Measurements from ENCODE around the gene GALNT6. TPM values are rescaled to one million over a fixed set of nuclear protein-coding genes. Genes with fewer than 3 reads are reported as not detected.

The GALNT6 gene
- polyA plus RNA-seq (2011; rRNA removed) (3.9 and 4.3 TPM in 2 replicates), polyA plus RNA-seq (2017; fragmentation: RNase III; extraction: RNeasy Plus Mini Kit Qiagen cat#74134 plus additional on column Dnase treatment) (2.9 to 4.1 TPM (median 3.6 TPM) in 3 replicates), polyA minus RNA-seq (2011; rRNA and poly(A)+ RNA removed) (4.6 and 6.6 TPM in 2 replicates)
- polyA plus RNA-seq (2012; cell fraction: cytosol; rRNA removed): 3.0 and 3.3 TPM in 2 replicates
- polyA plus RNA-seq (2012; cell fraction: nucleus; rRNA removed): 2.1 and 3.0 TPM in 2 replicates

GRCh38 chr12:51391283-51392123, at the start of gene GALNT6:
GALNT6 (minus strand) TSS chr12:51391406; CDS start chr12:51379781, 11,625 bp downstream.
- ChIA-PET CTCF (interaction anchor here (0.7 to 2.0 kb wide), 6 partner anchors 14 to 429 kb away, joined by 3 to 5 read pairs (median 5); no protein-coding TSS in a partner anchor), POLR2A (interaction anchor here (1.8 kb wide), 1 partner anchor 20 kb away, joined by 6 read pairs; no protein-coding TSS in a partner anchor)
- TF ChIP-seq ESRRA (IDR thresholded peaks at IDR 0.05; ENCODE audit: borderline replicate concordance, low read length) (no peak), MYC (IDR thresholded peaks at IDR 0.05; ENCODE audit: borderline replicate concordance, low read length) (no peak), E2F6 (IDR thresholded peaks at IDR 0.05; ENCODE audit: borderline replicate concordance, low read depth) (no peak), BCL3 (IDR thresholded peaks at IDR 0.05) (no peak), HOXB13 (CRISPR knock-in tag; IDR thresholded peaks at IDR 0.05; ENCODE audit: low read depth) (no peak), MAX (IDR thresholded peaks at IDR 0.05) (no peak), HDAC2 (IDR thresholded peaks at IDR 0.05) (no peak), ZNF302 (CRISPR knock-in tag; IDR thresholded peaks at IDR 0.05) (no peak), CBX8 (IDR thresholded peaks at IDR 0.05) (no peak), REST (IDR thresholded peaks at IDR 0.05) (no peak)
- WGBS (ENCODE audit: missing lambda C conversion rate): 9% methylated on average over 27 of the region's 73 CpGs
- peak within 1 kb of the TSS; percentile 84 for H3K4me2 ChIP-seq
- peak in 1 of 2 experiments; percentile 51 for DNase-seq (ENCODE audit: low read depth in 1 of 2, low spot score in 1 of 2)
- peak within 1 kb of the TSS; percentile 57 for H3K4me3 ChIP-seq
- H3K27ac ChIP-seq: peak within 1 kb of the TSS; percentile 48 to 85
- no peak for FAIRE-seq
- no peaks in the 10 kb centered on the region for H3K9me3 ChIP-seq
- ATAC-seq: peak; percentile 66 to 83; a peak in 5 of 6 replicates
- H3K4me1 ChIP-seq: peaks cover 17% of the 10 kb centered on the region

GRCh38 chr12:51439330-51439729, 48.1 kb upstream of the GALNT6 start:
- Histone ChIP-seq H3K9me3 (no peaks in the 10 kb centered on the region), H3K4me1 (no peaks in the 10 kb centered on the region), H3K4me3 (no peak overlapping the region), H3K4me2 (no peak overlapping the region), H3K27ac (no peak overlapping the region)
- DNase-seq (ENCODE audit: low read depth in 1 of 2, low spot score in 1 of 2) (no peak), FAIRE-seq (no peak), ATAC-seq (no peak)
- TF ChIP-seq EP300 (IDR thresholded peaks at IDR 0.05) (no peak), POLR2AphosphoS2 (conservative IDR thresholded peaks at IDR 0.05; ENCODE audit: low read length) (no peak), PHF8 (IDR thresholded peaks at IDR 0.05; ENCODE audit: borderline replicate concordance, low read depth) (no peak), PBX3 (IDR thresholded peaks at IDR 0.05) (no peak), CEBPB (IDR thresholded peaks at IDR 0.05) (no peak), NPAS2 (CRISPR knock-in tag; IDR thresholded peaks at IDR 0.05; ENCODE audit: borderline replicate concordance) (no peak), TFCP2L1 (CRISPR knock-in tag; IDR thresholded peaks at IDR 0.05) (no peak), RFX5 (IDR thresholded peaks at IDR 0.05) (no peak), HMGXB4 (CRISPR knock-in tag; IDR thresholded peaks at IDR 0.05; ENCODE audit: borderline replicate concordance) (no peak), GATA3 (IDR thresholded peaks at IDR 0.05; ENCODE audit: borderline replicate concordance) (no peak), JUN (IDR thresholded peaks at IDR 0.05) (no peak), FOSL2 (IDR thresholded peaks at IDR 0.05) (no peak), FOSL2 (CRISPR knock-in tag; IDR thresholded peaks at IDR 0.05) (no peak), FOXS1 (CRISPR knock-in tag; IDR thresholded peaks at IDR 0.05) (no peak), KDM5A (IDR thresholded peaks at IDR 0.05) (no peak), ESRRA (IDR thresholded peaks at IDR 0.05; ENCODE audit: borderline replicate concordance, low read length) (no peak)
- 45% methylated on average over 2 of the region's 2 CpGs for WGBS (ENCODE audit: missing lambda C conversion rate)
- CTCF ChIA-PET: interaction anchor here (0.6 to 0.8 kb wide), 3 partner anchors 18 to 181 kb away, joined by 3 to 4 read pairs (median 3); no protein-coding TSS in a partner anchor
- POLR2A ChIA-PET: no interaction called here
